ENCODE results near the gene FAM184A.

GRCh38 chr6:118965843-118966370 is 112.6 kb downstream of the FAM184A start:
- no peak for TF ChIP-seq CTCF (IDR thresholded peaks at IDR 0.05)
- TF ChIP-seq REST (IDR thresholded peaks at IDR 0.05; ENCODE audit: insufficient read depth in 1 of 2, low read depth in 2 of 2, low read length in 1 of 2) = no peak
- TF ChIP-seq POLR2AphosphoS5 (IDR thresholded peaks at IDR 0.05; ENCODE audit: low read depth, low read length) = no peak
- TF ChIP-seq TCF7L2 (IDR thresholded peaks at IDR 0.05; ENCODE audit: low read depth, low read length) = no peak
- TF ChIP-seq SIN3A (IDR thresholded peaks at IDR 0.05; ENCODE audit: borderline replicate concordance, insufficient read depth, low read depth, low read length) = no peak
